Activated B cell treated with CpG ODN at 0.5 μM for 24 hours (primary cell): Measurements from ENCODE around the gene MEF2D. TPM values are rescaled to one million over a fixed set of nuclear protein-coding genes. Genes with fewer than 3 reads are reported as not detected.

Experiments
- ATAC-seq: fragments of 200-7000 bp; cut with Tn5 transposase; one replicate; pipeline ENCODE4 v1.10.0; 2021; ENCODE audit warnings: low read depth, mild to moderate bottlenecking, moderate library complexity
- CTCF ChIA-PET: fragments of 350-600 bp; sonication (Branson Sonifier 250); formaldehyde crosslinking; loops from one replicate; lab custom pipeline; 2021; ENCODE audit warnings: antibody characterized with exemption; lab: Charles Lee
- POLR2A ChIA-PET: fragments of 350-600 bp; sonication (Branson Sonifier 250); formaldehyde crosslinking; loops from one replicate; lab custom pipeline; 2021; ENCODE audit warnings: antibody characterized with exemption; lab: Charles Lee
- DNase-seq: peaks from one replicate; pipeline ENCODE4 v3.0.0; 2022
- H3K27ac Mint-ChIP-seq: one replicate; pipeline ENCODE4 v1.8.0; 2020; ENCODE audit warnings: mixed read lengths
- H3K27me3 Mint-ChIP-seq: one replicate; pipeline ENCODE4 v1.8.0; 2021; ENCODE audit warnings: mixed read lengths
- H3K36me3 Mint-ChIP-seq: one replicate; pipeline ENCODE4 v1.8.0; 2021; ENCODE audit warnings: low read depth, mixed read lengths
- H3K4me1 Mint-ChIP-seq: one replicate; pipeline ENCODE4 v1.8.0; 2021; ENCODE audit warnings: mixed read lengths
- H3K4me3 Mint-ChIP-seq: one replicate; pipeline ENCODE4 v1.8.0; 2020; ENCODE audit warnings: mild to moderate bottlenecking, mixed read lengths
- H3K9me3 Mint-ChIP-seq: one replicate; pipeline ENCODE4 v1.8.0; 2020; ENCODE audit warnings: mixed read lengths
- CTCF ChIP-seq: fragments of 200-600 bp; IDR thresholded peaks from one replicate; pipeline ENCODE4 v1.8.0; 2022; ENCODE audit warnings: antibody characterized with exemption, mild to moderate bottlenecking
- intact Hi-C: fragments of 100-400 bp; cut with micrococcal nuclease; formaldehyde crosslinking; loops from one replicate; pipeline ENCODE4 v1.15.1; 2024
- total RNA-seq: library from RNA; stranded (reverse); gene quantifications from 2 replicates; pipeline ENCODE4 v1.2.3, GENCODE V29; 2022

MEF2D gene
- total RNA-seq, 1 donor from 2014 or later = 114 TPM

- H3K27me3 Mint-ChIP-seq = no peaks in the 10 kb centered on the region
- no peak overlapping the region for H3K27ac Mint-ChIP-seq
- no peak overlapping the region for H3K4me3 Mint-ChIP-seq
- DNase-seq (no peak), ATAC-seq (no peak)
- no peaks in the 10 kb centered on the region for H3K36me3 Mint-ChIP-seq
- TF ChIP-seq CTCF = no peak
- POLR2A ChIA-PET = interaction anchor here (0.6 to 1.2 kb wide), 2 partner anchors 55 to 59 kb away, joined by 3 to 5 read pairs; no protein-coding TSS in a partner anchor
- intact Hi-C loops = loop anchor here (5.0 kb wide), 1 partner anchor 40 kb away; no protein-coding TSS in a partner anchor
- no peaks in the 10 kb centered on the region for H3K9me3 Mint-ChIP-seq
- H3K4me1 Mint-ChIP-seq = peaks cover 21% of the 10 kb centered on the region
- CTCF ChIA-PET = interaction anchor here (0.6 kb wide), 1 partner anchor 36 kb away, joined by 5 read pairs; no protein-coding TSS in a partner anchor
These were observed 46.9 kb upstream of the MEF2D start for GRCh38 chr1:156547434-156547833.

GRCh38 chr1:156546267-156546666, 45.7 kb upstream of the MEF2D start:
- POLR2A ChIA-PET = no interaction called here
- H3K4me3 Mint-ChIP-seq = no peak overlapping the region
- ATAC-seq (no peak), DNase-seq (no peak)
- H3K36me3 Mint-ChIP-seq = no peaks in the 10 kb centered on the region
- TF ChIP-seq CTCF = no peak
- CTCF ChIA-PET = no interaction called here
- peaks cover 10% of the 10 kb centered on the region for H3K4me1 Mint-ChIP-seq
- no peak overlapping the region for H3K27ac Mint-ChIP-seq
- no peaks in the 10 kb centered on the region for H3K9me3 Mint-ChIP-seq
- H3K27me3 Mint-ChIP-seq = no peaks in the 10 kb centered on the region
- intact Hi-C loops = loop anchor here (5.0 kb wide), 1 partner anchor 39 kb away; no protein-coding TSS in a partner anchor

GRCh38 chr1:156544592-156545102, 44.1 kb upstream of the MEF2D start:
- no peaks in the 10 kb centered on the region for H3K27me3 Mint-ChIP-seq
- no peaks in the 10 kb centered on the region for H3K36me3 Mint-ChIP-seq
- no peaks in the 10 kb centered on the region for H3K4me1 Mint-ChIP-seq
- no peak overlapping the region for H3K4me3 Mint-ChIP-seq
- ChIA-PET POLR2A (interaction anchor here (0.6 kb wide), 1 partner anchor 211 kb away, joined by 4 read pairs; no protein-coding TSS in a partner anchor), CTCF (no interaction called here)
- no peaks in the 10 kb centered on the region for H3K9me3 Mint-ChIP-seq
- intact Hi-C loops = loop anchor here (5.0 kb wide), 1 partner anchor 37 kb away; no protein-coding TSS in a partner anchor
- ATAC-seq (no peak), DNase-seq (no peak)
- H3K27ac Mint-ChIP-seq = no peak overlapping the region
- TF ChIP-seq CTCF = no peak

GRCh38 chr1:156543066-156543465, 42.5 kb upstream of the MEF2D start:
- ChIA-PET CTCF (no interaction called here), POLR2A (interaction anchor here (1.1 to 1.2 kb wide), 2 partner anchors 38 to 42 kb away, joined by 5 to 7 read pairs; partner anchors contain the start of gene MEF2D)
- intact Hi-C loops = no loop called here
- H3K9me3 Mint-ChIP-seq = no peaks in the 10 kb centered on the region
- DNase-seq = no peak
- H3K4me3 Mint-ChIP-seq = no peak overlapping the region
- no peak for ATAC-seq
- no peaks in the 10 kb centered on the region for H3K27me3 Mint-ChIP-seq
- H3K27ac Mint-ChIP-seq = no peak overlapping the region
- no peak for TF ChIP-seq CTCF
- H3K4me1 Mint-ChIP-seq = no peaks in the 10 kb centered on the region
- H3K36me3 Mint-ChIP-seq = no peaks in the 10 kb centered on the region

GRCh38 chr1:156540955-156541354, 40.4 kb upstream of the MEF2D start:
- no peak overlapping the region for H3K4me3 Mint-ChIP-seq
- CTCF ChIA-PET = no interaction called here
- POLR2A ChIA-PET = interaction anchor here (1.3 to 1.4 kb wide), 2 partner anchors 17 to 36 kb away, joined by 4 to 9 read pairs; no protein-coding TSS in a partner anchor
- H3K4me1 Mint-ChIP-seq = no peaks in the 10 kb centered on the region
- no peak for ATAC-seq
- intact Hi-C loops = no loop called here
- TF ChIP-seq CTCF = no peak
- no peaks in the 10 kb centered on the region for H3K27me3 Mint-ChIP-seq
- H3K27ac Mint-ChIP-seq = no peak overlapping the region
- no peaks in the 10 kb centered on the region for H3K36me3 Mint-ChIP-seq
- H3K9me3 Mint-ChIP-seq = no peaks in the 10 kb centered on the region
- no peak for DNase-seq
